WTC11 (cell line): Measurements from ENCODE around the gene ZNF668. TPM values are rescaled to one million over a fixed set of nuclear protein-coding genes. Genes with fewer than 3 reads are reported as not detected.

ENCODE experiments used
- ATAC-seq: fragments of 200-7000 bp; cut with Tn5 transposase; 2 replicates; pipeline ENCODE4 v1.10.0; 2021; ENCODE audit warnings: mild to moderate bottlenecking, moderate library complexity
- CTCF ChIA-PET: fragments of 300-600 bp; sonication (Branson Sonifier 250); formaldehyde crosslinking; loops from one replicate; lab custom pipeline; 2021; ENCODE audit warnings: antibody characterized with exemption; lab: Charles Lee
- POLR2A ChIA-PET: fragments of 350-600 bp; sonication (Branson Sonifier 250); formaldehyde crosslinking; loops from one replicate; lab custom pipeline; 2021; ENCODE audit warnings: antibody characterized with exemption; lab: Charles Lee
- DNase-seq: peaks from one replicate; pipeline ENCODE4 v3.0.0; 2021; ENCODE audit warnings: low spot score
- H3K27ac Mint-ChIP-seq: 2 replicates; pipeline ENCODE4 v1.8.0; 2021; ENCODE audit warnings: mixed read lengths
- H3K27me3 Mint-ChIP-seq: 2 replicates; pipeline ENCODE4 v1.8.0; 2021; ENCODE audit warnings: low read depth, mild to moderate bottlenecking, moderate library complexity, mixed read lengths
- H3K36me3 Mint-ChIP-seq: 2 replicates; pipeline ENCODE4 v1.8.0; 2021; ENCODE audit warnings: mixed read lengths
- H3K4me1 Mint-ChIP-seq: 2 replicates; pipeline ENCODE4 v1.8.0; 2022; ENCODE audit warnings: mixed read lengths
- H3K4me3 Mint-ChIP-seq: 2 replicates; pipeline ENCODE4 v1.8.0; 2021; ENCODE audit warnings: mild to moderate bottlenecking, moderate library complexity, mixed read lengths
- H3K9me3 Mint-ChIP-seq: 2 replicates; pipeline ENCODE4 v1.8.0; 2021; ENCODE audit warnings: mixed read lengths
- ATF1 ChIP-seq: sonication (generic); formaldehyde crosslinking; IDR thresholded peaks from 2 replicates; pipeline ENCODE4 v1.8.1; 2023; ENCODE audit warnings: mild to moderate bottlenecking, moderate library complexity, missing genetic modification reagents
- CBFB ChIP-seq: sonication (generic); formaldehyde crosslinking; IDR thresholded peaks from 2 replicates; pipeline ENCODE4 v1.8.1; 2022; ENCODE audit warnings: mild to moderate bottlenecking, low read depth, missing genetic modification reagents
- EMX1 ChIP-seq: fragments of 250-450 bp; sonication (Bioruptor Pico); IDR thresholded peaks from 2 replicates; pipeline ENCODE4 v1.8.0; 2021; ENCODE audit warnings: mild to moderate bottlenecking
- FOXK1 ChIP-seq: sonication (generic); formaldehyde crosslinking; IDR thresholded peaks from 2 replicates; pipeline ENCODE4 v1.8.0; 2022; ENCODE audit warnings: mild to moderate bottlenecking, moderate library complexity, missing genetic modification reagents
- IRF2 ChIP-seq: sonication (generic); formaldehyde crosslinking; IDR thresholded peaks from 2 replicates; pipeline ENCODE4 v1.8.0; 2022; ENCODE audit warnings: low read depth, missing genetic modification reagents, borderline replicate concordance
- MYBL2 ChIP-seq: sonication (generic); formaldehyde crosslinking; IDR thresholded peaks from 2 replicates; pipeline ENCODE4 v1.8.1; 2023; ENCODE audit warnings: mild to moderate bottlenecking, moderate library complexity, missing genetic modification reagents
- PREB ChIP-seq: sonication (generic); formaldehyde crosslinking; IDR thresholded peaks from 2 replicates; pipeline ENCODE4 v1.8.1; 2022; ENCODE audit warnings: mild to moderate bottlenecking, missing genetic modification reagents, moderate library complexity, borderline replicate concordance
- RELA ChIP-seq: sonication (generic); formaldehyde crosslinking; IDR thresholded peaks from 2 replicates; pipeline ENCODE4 v1.8.1; 2022; ENCODE audit warnings: missing genetic modification reagents, mild to moderate bottlenecking, borderline replicate concordance
- SMAD4 ChIP-seq: sonication (generic); formaldehyde crosslinking; IDR thresholded peaks from 2 replicates; pipeline ENCODE4 v1.8.0; 2022; ENCODE audit warnings: mild to moderate bottlenecking, missing genetic modification reagents
- TCF7 ChIP-seq: sonication (generic); formaldehyde crosslinking; IDR thresholded peaks from 2 replicates; pipeline ENCODE4 v1.8.0; 2022; ENCODE audit warnings: mild to moderate bottlenecking, low read depth, missing genetic modification reagents, moderate library complexity
- TEAD4 ChIP-seq: sonication (generic); formaldehyde crosslinking; IDR thresholded peaks from 2 replicates; pipeline ENCODE4 v1.8.0; 2022; ENCODE audit warnings: mild to moderate bottlenecking, missing genetic modification reagents
- ZNF219 ChIP-seq: sonication (generic); formaldehyde crosslinking; IDR thresholded peaks from 2 replicates; pipeline ENCODE4 v1.8.0; 2023; ENCODE audit warnings: missing genetic modification reagents, mild to moderate bottlenecking, borderline replicate concordance
- ZNF396 ChIP-seq: fragments of 250-450 bp; sonication (Bioruptor Pico); IDR thresholded peaks from 2 replicates; pipeline ENCODE4 v1.8.0; 2021; ENCODE audit warnings: mild to moderate bottlenecking, moderate library complexity, borderline replicate concordance
- total RNA-seq: library from RNA; stranded (reverse); gene quantifications from 3 replicates; pipeline ENCODE4 v1.2.3, GENCODE V29; 2021
- TF ChIP-seq, protein P1 (sequence below): fragments of 250-450 bp; sonication (Bioruptor Pico); IDR thresholded peaks from 2 replicates; pipeline ENCODE4 v1.9.0; 2021; ENCODE audit warnings: mild to moderate bottlenecking, borderline replicate concordance
- TF ChIP-seq, protein P2 (sequence below): sonication (generic); formaldehyde crosslinking; IDR thresholded peaks from 2 replicates; pipeline ENCODE4 v1.8.0; 2022; ENCODE audit warnings: mild to moderate bottlenecking, missing genetic modification reagents
- TF ChIP-seq, protein P3 (sequence below): sonication (generic); formaldehyde crosslinking; IDR thresholded peaks from 2 replicates; pipeline ENCODE4 v1.8.1; 2022; ENCODE audit warnings: low read depth, mild to moderate bottlenecking, moderate library complexity, missing genetic modification reagents, borderline replicate concordance
- TF ChIP-seq, protein P4 (sequence below): sonication (generic); formaldehyde crosslinking; IDR thresholded peaks from 2 replicates; pipeline ENCODE4 v1.8.1; 2023; ENCODE audit warnings: mild to moderate bottlenecking, missing genetic modification reagents, moderate library complexity
- TF ChIP-seq, protein P5 (sequence below): sonication (generic); formaldehyde crosslinking; IDR thresholded peaks from 2 replicates; pipeline ENCODE4 v1.8.1; 2022; ENCODE audit warnings: low read depth, missing genetic modification reagents, borderline replicate concordance

Gene ZNF668
- total RNA-seq, 1 experiment from 2014 or later, result 17.3 TPM

GRCh38 chr16:31085873-31086628, 12.0 kb upstream of the ZNF668 start:
- H3K9me3 Mint-ChIP-seq, result no peaks in the 10 kb centered on the region
- H3K4me3 Mint-ChIP-seq, result no peak overlapping the region
- H3K27me3 Mint-ChIP-seq, result no peaks in the 10 kb centered on the region
- ATAC-seq, result no peak
- H3K4me1 Mint-ChIP-seq, result no peaks in the 10 kb centered on the region
- peak overlapping the region; percentile 74; the same call in 1 of the 2 replicates for H3K27ac Mint-ChIP-seq
- TF ChIP-seq EMX1 (CRISPR knock-in tag) (no peak), ATF1 (no peak), MYBL2 (CRISPR knock-in tag) (no peak), TEAD4 (CRISPR knock-in tag) (no peak), CBFB (CRISPR knock-in tag) (no peak), TCF7 (CRISPR knock-in tag) (no peak), ZNF219 (CRISPR knock-in tag) (no peak), SMAD4 (CRISPR knock-in tag) (no peak), RELA (CRISPR knock-in tag) (no peak), FOXK1 (CRISPR knock-in tag) (no peak), PREB (CRISPR knock-in tag) (no peak), IRF2 (no peak), ZNF396 (CRISPR knock-in tag) (no peak)
- TF ChIP-seq, protein P1, sequence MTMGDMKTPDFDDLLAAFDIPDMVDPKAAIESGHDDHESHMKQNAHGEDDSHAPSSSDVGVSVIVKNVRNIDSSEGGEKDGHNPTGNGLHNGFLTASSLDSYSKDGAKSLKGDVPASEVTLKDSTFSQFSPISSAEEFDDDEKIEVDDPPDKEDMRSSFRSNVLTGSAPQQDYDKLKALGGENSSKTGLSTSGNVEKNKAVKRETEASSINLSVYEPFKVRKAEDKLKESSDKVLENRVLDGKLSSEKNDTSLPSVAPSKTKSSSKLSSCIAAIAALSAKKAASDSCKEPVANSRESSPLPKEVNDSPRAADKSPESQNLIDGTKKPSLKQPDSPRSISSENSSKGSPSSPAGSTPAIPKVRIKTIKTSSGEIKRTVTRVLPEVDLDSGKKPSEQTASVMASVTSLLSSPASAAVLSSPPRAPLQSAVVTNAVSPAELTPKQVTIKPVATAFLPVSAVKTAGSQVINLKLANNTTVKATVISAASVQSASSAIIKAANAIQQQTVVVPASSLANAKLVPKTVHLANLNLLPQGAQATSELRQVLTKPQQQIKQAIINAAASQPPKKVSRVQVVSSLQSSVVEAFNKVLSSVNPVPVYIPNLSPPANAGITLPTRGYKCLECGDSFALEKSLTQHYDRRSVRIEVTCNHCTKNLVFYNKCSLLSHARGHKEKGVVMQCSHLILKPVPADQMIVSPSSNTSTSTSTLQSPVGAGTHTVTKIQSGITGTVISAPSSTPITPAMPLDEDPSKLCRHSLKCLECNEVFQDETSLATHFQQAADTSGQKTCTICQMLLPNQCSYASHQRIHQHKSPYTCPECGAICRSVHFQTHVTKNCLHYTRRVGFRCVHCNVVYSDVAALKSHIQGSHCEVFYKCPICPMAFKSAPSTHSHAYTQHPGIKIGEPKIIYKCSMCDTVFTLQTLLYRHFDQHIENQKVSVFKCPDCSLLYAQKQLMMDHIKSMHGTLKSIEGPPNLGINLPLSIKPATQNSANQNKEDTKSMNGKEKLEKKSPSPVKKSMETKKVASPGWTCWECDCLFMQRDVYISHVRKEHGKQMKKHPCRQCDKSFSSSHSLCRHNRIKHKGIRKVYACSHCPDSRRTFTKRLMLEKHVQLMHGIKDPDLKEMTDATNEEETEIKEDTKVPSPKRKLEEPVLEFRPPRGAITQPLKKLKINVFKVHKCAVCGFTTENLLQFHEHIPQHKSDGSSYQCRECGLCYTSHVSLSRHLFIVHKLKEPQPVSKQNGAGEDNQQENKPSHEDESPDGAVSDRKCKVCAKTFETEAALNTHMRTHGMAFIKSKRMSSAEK (CRISPR knock-in tag), result no peak
- TF ChIP-seq, protein P2, sequence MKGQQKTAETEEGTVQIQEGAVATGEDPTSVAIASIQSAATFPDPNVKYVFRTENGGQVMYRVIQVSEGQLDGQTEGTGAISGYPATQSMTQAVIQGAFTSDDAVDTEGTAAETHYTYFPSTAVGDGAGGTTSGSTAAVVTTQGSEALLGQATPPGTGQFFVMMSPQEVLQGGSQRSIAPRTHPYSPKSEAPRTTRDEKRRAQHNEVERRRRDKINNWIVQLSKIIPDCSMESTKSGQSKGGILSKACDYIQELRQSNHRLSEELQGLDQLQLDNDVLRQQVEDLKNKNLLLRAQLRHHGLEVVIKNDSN (CRISPR knock-in tag), result no peak
- TF ChIP-seq, protein P3, sequence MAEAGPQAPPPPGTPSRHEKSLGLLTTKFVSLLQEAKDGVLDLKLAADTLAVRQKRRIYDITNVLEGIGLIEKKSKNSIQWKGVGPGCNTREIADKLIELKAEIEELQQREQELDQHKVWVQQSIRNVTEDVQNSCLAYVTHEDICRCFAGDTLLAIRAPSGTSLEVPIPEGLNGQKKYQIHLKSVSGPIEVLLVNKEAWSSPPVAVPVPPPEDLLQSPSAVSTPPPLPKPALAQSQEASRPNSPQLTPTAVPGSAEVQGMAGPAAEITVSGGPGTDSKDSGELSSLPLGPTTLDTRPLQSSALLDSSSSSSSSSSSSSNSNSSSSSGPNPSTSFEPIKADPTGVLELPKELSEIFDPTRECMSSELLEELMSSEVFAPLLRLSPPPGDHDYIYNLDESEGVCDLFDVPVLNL (CRISPR knock-in tag), result no peak
- TF ChIP-seq, protein P4, sequence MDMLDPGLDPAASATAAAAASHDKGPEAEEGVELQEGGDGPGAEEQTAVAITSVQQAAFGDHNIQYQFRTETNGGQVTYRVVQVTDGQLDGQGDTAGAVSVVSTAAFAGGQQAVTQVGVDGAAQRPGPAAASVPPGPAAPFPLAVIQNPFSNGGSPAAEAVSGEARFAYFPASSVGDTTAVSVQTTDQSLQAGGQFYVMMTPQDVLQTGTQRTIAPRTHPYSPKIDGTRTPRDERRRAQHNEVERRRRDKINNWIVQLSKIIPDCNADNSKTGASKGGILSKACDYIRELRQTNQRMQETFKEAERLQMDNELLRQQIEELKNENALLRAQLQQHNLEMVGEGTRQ (CRISPR knock-in tag), result no peak
- TF ChIP-seq, protein P5, sequence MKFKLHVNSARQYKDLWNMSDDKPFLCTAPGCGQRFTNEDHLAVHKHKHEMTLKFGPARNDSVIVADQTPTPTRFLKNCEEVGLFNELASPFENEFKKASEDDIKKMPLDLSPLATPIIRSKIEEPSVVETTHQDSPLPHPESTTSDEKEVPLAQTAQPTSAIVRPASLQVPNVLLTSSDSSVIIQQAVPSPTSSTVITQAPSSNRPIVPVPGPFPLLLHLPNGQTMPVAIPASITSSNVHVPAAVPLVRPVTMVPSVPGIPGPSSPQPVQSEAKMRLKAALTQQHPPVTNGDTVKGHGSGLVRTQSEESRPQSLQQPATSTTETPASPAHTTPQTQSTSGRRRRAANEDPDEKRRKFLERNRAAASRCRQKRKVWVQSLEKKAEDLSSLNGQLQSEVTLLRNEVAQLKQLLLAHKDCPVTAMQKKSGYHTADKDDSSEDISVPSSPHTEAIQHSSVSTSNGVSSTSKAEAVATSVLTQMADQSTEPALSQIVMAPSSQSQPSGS (CRISPR knock-in tag), result no peak
- no peak for DNase-seq
- CTCF ChIA-PET, result interaction anchor here (1.0 to 1.3 kb wide), 5 partner anchors 10 to 133 kb away, joined by 3 to 8 read pairs (median 3); partner anchors contain the start of gene HSD3B7
- H3K36me3 Mint-ChIP-seq, result peaks cover 12% of the 10 kb centered on the region
- POLR2A ChIA-PET, result no interaction called here
